ENCODE results near the gene SCG3.

SCG3 gene

GRCh38 chr15:51760805-51761204 lies 79.5 kb downstream of the SCG3 start:
- no peak for DNase-seq

- DNase-seq = no peak
These were observed 84.4 kb downstream of the SCG3 start for GRCh38 chr15:51765751-51766150.

- no peak for DNase-seq
These were observed 85.0 kb downstream of the SCG3 start for GRCh38 chr15:51766341-51766740.

- DNase-seq = no peak
These were observed 86.7 kb downstream of the SCG3 start for GRCh38 chr15:51768018-51768417.
